ENCODE measurements around the gene PSD.

GRCh38 chr10:102381983-102382382 is 36.6 kb downstream of the PSD start:
- TF ChIP-seq CTCF (IDR thresholded peaks at IDR 0.05) (no peak), POLR2A (IDR thresholded peaks at IDR 0.05) (no peak)
